ENCODE results near the gene ACTMAP. TPM values are rescaled to one million over a fixed set of nuclear protein-coding genes. Genes with fewer than 3 reads are reported as not detected.

The ACTMAP gene
- total RNA-seq, 1 experiment from 2014 or later, result 28.0 TPM

GRCh38 chr19:40695881-40696280 is 54.4 kb downstream of the ACTMAP start:
- Mint-ChIP-seq H3K4me1 (ENCODE audit: low read depth, unreplicated experiment) (peaks cover 5% of the 10 kb centered on the region), H3K36me3 (ENCODE audit: insufficient read depth, unreplicated experiment) (peaks cover 23% of the 10 kb centered on the region), H3K27me3 (ENCODE audit: insufficient read depth, unreplicated experiment) (no peaks in the 10 kb centered on the region), H3K9me3 (ENCODE audit: unreplicated experiment) (no peaks in the 10 kb centered on the region), H3K27ac (ENCODE audit: unreplicated experiment) (no peak overlapping the region), H3K4me3 (ENCODE audit: unreplicated experiment) (no peak overlapping the region)
- Histone ChIP-seq H3K4me1 (peaks cover 9% of the 10 kb centered on the region; the same call in 1 of the 2 replicates), H3K9me3 (no peaks in the 10 kb centered on the region), H3K27me3 (replicated peaks; ENCODE audit: control insufficient read depth, insufficient read depth, low read length) (no peaks in the 10 kb centered on the region), H3K4me3 (ENCODE audit: low read depth, low read length) (no peak overlapping the region), H3K36me3 (ENCODE audit: control insufficient read depth, insufficient read depth, low read length) (peaks cover 1% of the 10 kb centered on the region; the same call in 1 of the 2 replicates)
- POLR2A ChIA-PET, result no interaction called here
- TF ChIP-seq CTCF (IDR thresholded peaks at IDR 0.05; ENCODE audit: insufficient read depth in 1 of 2, low read depth in 1 of 2, low read length in 1 of 2, severe bottlenecking in 1 of 2, unreplicated experiment in 1 of 2), result no peak
- no TSS peak for BruUV-seq (replicated peaks)
- intact Hi-C loops (cut with micrococcal nuclease; ENCODE audit: unreplicated experiment), result no loop called here
- CTCF ChIA-PET, result no interaction called here
- DNase-seq, result no peak

- Mint-ChIP-seq H3K27ac (ENCODE audit: unreplicated experiment) (no peak overlapping the region), H3K4me1 (ENCODE audit: low read depth, unreplicated experiment) (peaks cover 5% of the 10 kb centered on the region), H3K27me3 (ENCODE audit: insufficient read depth, unreplicated experiment) (no peaks in the 10 kb centered on the region), H3K36me3 (ENCODE audit: insufficient read depth, unreplicated experiment) (peaks cover 27% of the 10 kb centered on the region), H3K9me3 (ENCODE audit: unreplicated experiment) (no peaks in the 10 kb centered on the region), H3K4me3 (ENCODE audit: unreplicated experiment) (no peak overlapping the region)
- CTCF ChIA-PET, result no interaction called here
- DNase-seq, result no peak
- Histone ChIP-seq H3K4me1 (peaks cover 21% of the 10 kb centered on the region), H3K36me3 (ENCODE audit: control insufficient read depth, insufficient read depth, low read length) (peaks cover 1% of the 10 kb centered on the region; the same call in 1 of the 2 replicates), H3K9me3 (no peaks in the 10 kb centered on the region), H3K4me3 (ENCODE audit: low read depth, low read length) (no peak overlapping the region), H3K27me3 (replicated peaks; ENCODE audit: control insufficient read depth, insufficient read depth, low read length) (no peaks in the 10 kb centered on the region)
- no peak for TF ChIP-seq CTCF (IDR thresholded peaks at IDR 0.05; ENCODE audit: insufficient read depth in 1 of 2, low read depth in 1 of 2, low read length in 1 of 2, severe bottlenecking in 1 of 2, unreplicated experiment in 1 of 2)
- intact Hi-C loops (cut with micrococcal nuclease; ENCODE audit: unreplicated experiment), result no loop called here
- POLR2A ChIA-PET, result no interaction called here
- no TSS peak for BruUV-seq (replicated peaks)
Measured at GRCh38 chr19:40693896-40694295, 56.4 kb downstream of the ACTMAP start.

GRCh38 chr19:40693150-40693788 is 57.0 kb downstream of the ACTMAP start:
- no peaks in the 10 kb centered on the region for H3K27me3 ChIP-seq (replicated peaks; ENCODE audit: control insufficient read depth, insufficient read depth, low read length)
- no TSS peak for BruUV-seq (replicated peaks)
- peaks cover 1% of the 10 kb centered on the region; the same call in 1 of the 2 replicates for H3K36me3 ChIP-seq (ENCODE audit: control insufficient read depth, insufficient read depth, low read length)
- Mint-ChIP-seq H3K27ac (ENCODE audit: unreplicated experiment) (no peak overlapping the region), H3K9me3 (ENCODE audit: unreplicated experiment) (no peaks in the 10 kb centered on the region), H3K27me3 (ENCODE audit: insufficient read depth, unreplicated experiment) (no peaks in the 10 kb centered on the region), H3K4me1 (ENCODE audit: low read depth, unreplicated experiment) (peaks cover 5% of the 10 kb centered on the region), H3K4me3 (ENCODE audit: unreplicated experiment) (no peak overlapping the region), H3K36me3 (ENCODE audit: insufficient read depth, unreplicated experiment) (peaks cover 27% of the 10 kb centered on the region)
- no peak for TF ChIP-seq CTCF (IDR thresholded peaks at IDR 0.05; ENCODE audit: insufficient read depth in 1 of 2, low read depth in 1 of 2, low read length in 1 of 2, severe bottlenecking in 1 of 2, unreplicated experiment in 1 of 2)
- peaks cover 24% of the 10 kb centered on the region for H3K4me1 ChIP-seq
- POLR2A ChIA-PET, result no interaction called here
- DNase-seq, result no peak
- intact Hi-C loops (cut with micrococcal nuclease; ENCODE audit: unreplicated experiment), result no loop called here
- H3K4me3 ChIP-seq (ENCODE audit: low read depth, low read length), result no peak overlapping the region
- CTCF ChIA-PET, result no interaction called here
- H3K9me3 ChIP-seq, result no peaks in the 10 kb centered on the region

Data from Caco-2 (cell line).